Adrenal gland (tissue), 12 donors: Measurements from ENCODE around the gene ZNF74. TPM values are rescaled to one million over a fixed set of nuclear protein-coding genes. Genes with fewer than 3 reads are reported as not detected.

Source experiments
- DNase-seq, 7 donors: peaks; one replicate each; pipeline ENCODE4 v3.0.0-alpha.2; 2019 to 2020
- H3K27ac ChIP-seq, 5 donors: fragments of 200-600 bp; sonication (generic) in 4 of 5; 1 replicate in 3 of 5; 2 replicates in 2 of 5; pipeline versions ENCODE4 v1.5.1 to v1.8.0; 2016 to 2020; ENCODE audit warnings: mild to moderate bottlenecking in 1 of 5
- H3K27me3 ChIP-seq: fragments of 200-600 bp; 2 replicates; pipeline ENCODE4 v1.8.0; 2021
- H3K36me3 ChIP-seq, 2 donors: fragments of 200-600 bp; replicated peaks in 1 of 2; 1 replicate in 1 of 2; 2 replicates in 1 of 2; pipeline versions ENCODE4 v1.5.1 to v1.8.0; 2018 to 2022
- H3K4me1 ChIP-seq, 2 donors: fragments of 200-600 bp; replicated peaks in 1 of 2; 1 replicate in 1 of 2; 2 replicates in 1 of 2; pipeline versions ENCODE4 v1.5.1 to v1.8.0; 2018 to 2021
- H3K4me3 ChIP-seq, 4 donors: fragments of 200-600 bp; sonication (generic) in 3 of 4; one replicate each; pipeline ENCODE4 v1.5.1; 2016 to 2018
- H3K9me3 ChIP-seq, 3 donors: fragments of 200-600 bp; sonication (generic) in 1 of 3; replicated peaks in 1 of 3; 1 replicate in 2 of 3; 2 replicates in 1 of 3; pipeline versions ENCODE4 v1.5.1 to v1.8.0; 2016 to 2021
- POLR2A ChIP-seq, 2 donors: fragments of 450-650 bp; IDR thresholded peaks; one replicate each; pipeline ENCODE4 v1.6.1; 2017; ENCODE audit warnings: antibody characterized with exemption in 2 of 2, mild to moderate bottlenecking in 2 of 2, moderate library complexity in 1 of 2
- WGBS, 4 donors: extraction: QIAGEN DNeasy Blood & Tissue Kit in 2 of 4; methylation state at CpG; one replicate each; pipeline versions ENCODE4 v1.1.5 to v1.1.7; 2013 to 2017; 5-methylcytosine and 5-hydroxymethylcytosine counted together
- intact Hi-C, 2 donors: fragments of 100-400 bp; cut with DNase I; formaldehyde crosslinking; loops; one replicate each; pipeline versions ENCODE4 v1.14.1 to v1.15.0; 2022 to 2023
- polyA plus RNA-seq, 3 donors: library from polyadenylated mRNA; stranded (reverse); fragments of 200-250 nt in 2 of 3; fragments of 350-450 nt in 1 of 3; fragmentation: Illumina TruSeq in 1 of 3; extraction: RNeasy Lipid Tissue Mini Kit (QIAGEN cat#74804) in 1 of 3; gene quantifications; one replicate each; pipeline ENCODE4 v1.2.3, GENCODE V29; 2013 to 2014
- total RNA-seq, 9 donors: library from RNA; depleted of rRNA in 4 of 9; stranded (reverse); fragments of >200 nt in 4 of 9; fragments of 120-200 nt in 1 of 9; fragmentation: NEBNext Ultra II Directional in 1 of 9; extraction: Animal tissue kit (Norgen Biotek cat#: 25700) in 1 of 9; gene quantifications; one replicate each; pipeline versions ENCODE4 v1.1.0 to v1.2.4, GENCODE V29; 2013 to 2023
- TF ChIP-seq, protein P1 (sequence below), 6 experiments: fragments of 450-650 bp in 4 of 6; fragments of 200-600 bp in 2 of 6; sonication (generic) in 1 of 6; IDR thresholded peaks; 1 replicate in 5 of 6; 2 replicates in 1 of 6; pipeline versions ENCODE4 v1.5.1 to v1.8.0; 2016 to 2021; ENCODE audit warnings: antibody characterized with exemption in 6 of 6, mild to moderate bottlenecking in 2 of 6, moderate library complexity in 1 of 6
- donor health status: healthy with polysubstance abuse.
- donor health status: Bipolar disorder and iron deficiency.
- donor health status: DM: yes; HTN: yes; CAD: no.
- donor health status: DM: no; HTN: no; CAD: no.
- donor health status: DM: no; HTN: no; CAD: no.
- donor health status: DM: yes; HTN: yes; CAD: no.

ZNF74 gene
- total and polyA plus RNA-seq, 12 donors = 4.4 to 28.9 (median 9.5) TPM

DNA sequence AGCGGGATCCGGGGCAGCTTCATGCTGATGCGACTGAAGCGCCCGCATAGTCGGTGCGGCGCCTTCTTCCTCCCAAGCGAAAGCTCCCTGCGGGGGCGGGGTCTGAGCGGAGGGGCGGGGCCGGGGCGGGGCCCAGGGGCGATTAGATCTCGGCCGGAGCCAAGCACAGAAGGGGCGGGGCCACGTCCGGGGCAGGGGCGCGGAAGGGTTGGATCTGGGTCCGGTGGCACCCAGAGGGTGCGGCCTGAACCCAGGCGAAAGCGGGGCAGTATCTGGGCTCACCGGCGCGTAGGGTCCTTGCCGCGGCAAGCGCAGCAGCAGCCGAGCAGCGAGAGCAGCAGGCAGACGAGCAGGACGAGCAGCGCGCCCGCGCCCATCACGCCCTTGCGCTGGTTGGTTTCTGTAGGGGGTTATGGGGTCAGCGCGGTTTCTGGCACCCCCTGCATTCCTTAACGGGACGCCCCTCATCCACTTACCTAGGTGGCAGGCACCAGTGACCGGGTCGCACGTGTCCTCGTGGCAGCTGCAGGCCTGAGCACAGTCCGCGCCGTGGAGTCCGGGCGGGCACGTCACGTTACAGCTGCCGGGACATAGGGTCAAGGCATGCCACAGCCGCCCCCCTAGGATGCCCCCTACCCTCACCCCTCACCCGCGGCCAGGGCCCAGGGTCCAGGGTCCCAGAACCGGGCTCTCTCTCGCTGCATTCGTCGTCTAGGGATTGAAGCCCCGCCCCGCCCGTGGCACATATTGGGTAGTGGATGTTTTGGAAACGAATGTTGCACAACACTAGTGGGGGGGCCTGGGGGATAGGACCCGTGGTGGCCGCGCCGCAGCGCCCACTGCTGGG lies 35.5 kb downstream of the ZNF74 start:
- TF ChIP-seq POLR2A (IDR thresholded peaks at IDR 0.05) = no peak
- TF ChIP-seq, protein P1, sequence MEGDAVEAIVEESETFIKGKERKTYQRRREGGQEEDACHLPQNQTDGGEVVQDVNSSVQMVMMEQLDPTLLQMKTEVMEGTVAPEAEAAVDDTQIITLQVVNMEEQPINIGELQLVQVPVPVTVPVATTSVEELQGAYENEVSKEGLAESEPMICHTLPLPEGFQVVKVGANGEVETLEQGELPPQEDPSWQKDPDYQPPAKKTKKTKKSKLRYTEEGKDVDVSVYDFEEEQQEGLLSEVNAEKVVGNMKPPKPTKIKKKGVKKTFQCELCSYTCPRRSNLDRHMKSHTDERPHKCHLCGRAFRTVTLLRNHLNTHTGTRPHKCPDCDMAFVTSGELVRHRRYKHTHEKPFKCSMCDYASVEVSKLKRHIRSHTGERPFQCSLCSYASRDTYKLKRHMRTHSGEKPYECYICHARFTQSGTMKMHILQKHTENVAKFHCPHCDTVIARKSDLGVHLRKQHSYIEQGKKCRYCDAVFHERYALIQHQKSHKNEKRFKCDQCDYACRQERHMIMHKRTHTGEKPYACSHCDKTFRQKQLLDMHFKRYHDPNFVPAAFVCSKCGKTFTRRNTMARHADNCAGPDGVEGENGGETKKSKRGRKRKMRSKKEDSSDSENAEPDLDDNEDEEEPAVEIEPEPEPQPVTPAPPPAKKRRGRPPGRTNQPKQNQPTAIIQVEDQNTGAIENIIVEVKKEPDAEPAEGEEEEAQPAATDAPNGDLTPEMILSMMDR (IDR thresholded peaks at IDR 0.05) = no peak
- H3K27me3 ChIP-seq = peaks cover 35% of the 10 kb centered on the region
- intact Hi-C loops = loop anchor here in 1 of 2 donors (10.0 kb wide), 2 partner anchors 55 to 135 kb away; no protein-coding TSS in a partner anchor
- whole genome bisulfite sequencing, 4 donors = 20 to 30% (median 24%) methylated on average over 20 to 75 of the region's 75 CpGs
- H3K27ac ChIP-seq = no peak overlapping the region
- peak; percentile 43 to 66 (median 59) for DNase-seq
- peaks cover 12 to 34% of the 10 kb centered on the region in 2 donors for H3K4me1 ChIP-seq
- no peaks in the 10 kb centered on the region for H3K36me3 ChIP-seq
- peak overlapping the region in 1 of 4 donors; percentile 47 for H3K4me3 ChIP-seq
- no peaks in the 10 kb centered on the region for H3K9me3 ChIP-seq

DNA sequence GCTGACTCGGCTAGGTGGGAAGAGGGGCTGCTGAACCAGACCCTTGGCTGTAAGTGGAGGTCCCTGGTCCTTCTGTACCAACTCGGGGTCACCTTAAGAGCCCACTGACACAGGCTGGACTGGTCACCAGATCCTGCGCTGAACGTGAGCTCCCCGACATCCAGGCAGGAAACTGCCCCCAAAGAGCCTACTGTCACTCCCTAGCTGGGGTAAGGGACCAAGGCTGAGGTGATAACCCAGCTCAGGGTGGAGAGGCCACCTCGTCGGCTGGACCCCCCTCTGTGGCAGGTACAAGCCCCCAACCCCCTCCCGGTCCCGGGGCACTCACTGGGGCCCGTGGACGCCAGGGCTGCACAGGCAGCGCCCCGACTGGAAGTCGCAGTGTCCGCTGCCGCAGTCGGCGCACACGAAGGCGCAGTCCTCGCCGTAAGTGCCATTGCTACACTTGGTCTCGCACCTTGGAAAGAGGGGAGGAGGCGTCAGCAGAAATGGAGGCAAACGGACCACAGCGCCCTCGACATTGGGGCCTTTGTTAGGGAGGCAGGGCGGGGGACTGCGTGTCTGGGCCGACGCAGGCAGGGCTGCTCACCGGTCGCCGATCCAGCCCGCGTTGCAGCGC lies 36.3 kb downstream of the ZNF74 start:
- Histone ChIP-seq H3K27ac (no peak overlapping the region), H3K4me3 (no peak overlapping the region), H3K36me3 (no peaks in the 10 kb centered on the region), H3K27me3 (peaks cover 42% of the 10 kb centered on the region), H3K9me3 (no peaks in the 10 kb centered on the region), H3K4me1 (peaks cover 12 to 27% of the 10 kb centered on the region in 2 donors)
- TF ChIP-seq, protein P1 (IDR thresholded peaks at IDR 0.05) = no peak
- TF ChIP-seq POLR2A (IDR thresholded peaks at IDR 0.05) = no peak
- no peak for DNase-seq
- WGBS, 4 donors = 28 to 49% (median 33%) methylated on average over 2 to 37 of the region's 37 CpGs
- intact Hi-C loops = loop anchor here in 1 of 2 donors (10.0 kb wide), 1 partner anchor 55 kb away; no protein-coding TSS in a partner anchor

DNA sequence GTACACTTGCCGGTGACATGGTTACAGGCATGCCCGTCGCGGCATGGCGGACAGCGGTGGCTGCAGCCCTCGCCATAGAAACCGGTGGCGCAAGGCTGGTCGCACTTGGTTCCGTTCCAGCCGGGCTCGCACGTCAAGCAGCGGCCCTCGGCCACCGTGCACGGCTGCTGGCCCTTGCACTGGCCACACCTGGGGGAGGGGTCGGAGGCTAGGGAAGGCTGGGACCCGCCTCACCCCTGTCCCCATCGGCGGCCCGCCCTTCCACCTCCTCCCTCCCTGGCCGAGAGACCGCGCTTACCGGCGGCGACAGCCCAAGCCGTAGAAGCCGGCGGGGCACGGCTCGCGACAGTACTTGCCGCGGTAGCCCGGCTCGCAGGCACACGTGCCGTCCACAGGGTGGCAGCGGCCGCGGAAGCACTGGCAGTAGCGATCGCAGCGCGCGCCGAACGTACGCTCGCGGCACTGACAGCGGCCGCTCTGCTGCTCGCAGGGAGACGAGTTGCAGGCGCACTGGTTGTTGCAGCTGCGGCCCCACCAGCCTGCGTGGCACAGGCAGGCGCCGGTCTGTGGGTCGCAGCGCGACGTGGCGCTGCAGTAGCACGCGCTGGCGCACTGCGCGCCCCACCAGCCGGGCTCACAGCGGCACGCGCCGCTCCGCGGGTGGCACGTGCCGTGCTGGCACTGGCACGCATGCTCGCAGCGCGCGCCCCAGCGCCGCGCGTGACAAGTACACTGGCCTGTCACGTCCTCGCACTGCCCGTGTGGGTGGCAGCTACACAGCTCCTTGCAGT lies 37.0 kb downstream of the ZNF74 start:
- no peak overlapping the region for H3K27ac ChIP-seq
- intact Hi-C loops = loop anchor here in 1 of 2 donors (10.0 kb wide), 1 partner anchor 54 kb away; no protein-coding TSS in a partner anchor
- WGBS, 4 donors = 15 to 18% (median 16%) methylated on average over 12 to 94 of the region's 94 CpGs
- H3K9me3 ChIP-seq = no peaks in the 10 kb centered on the region
- peaks cover 12 to 24% of the 10 kb centered on the region in 2 donors for H3K4me1 ChIP-seq
- H3K27me3 ChIP-seq = peaks cover 47% of the 10 kb centered on the region
- H3K36me3 ChIP-seq = no peaks in the 10 kb centered on the region
- TF ChIP-seq, protein P1 (IDR thresholded peaks at IDR 0.05) = peak in 4 of 6 experiments; percentile 24 to 40 (median 26)
- TF ChIP-seq POLR2A (IDR thresholded peaks at IDR 0.05) = no peak
- peak in 4 of 7 donors; percentile 34 to 61 (median 49) for DNase-seq
- H3K4me3 ChIP-seq = peak overlapping the region in 1 of 4 donors; percentile 47
